Measurements from ENCODE around the gene MAP3K9. TPM values are rescaled to one million over a fixed set of nuclear protein-coding genes. Genes with fewer than 3 reads are reported as not detected.

Gene MAP3K9
- total RNA-seq, 1 experiment from 2014 or later, result 12.1 TPM

DNA sequence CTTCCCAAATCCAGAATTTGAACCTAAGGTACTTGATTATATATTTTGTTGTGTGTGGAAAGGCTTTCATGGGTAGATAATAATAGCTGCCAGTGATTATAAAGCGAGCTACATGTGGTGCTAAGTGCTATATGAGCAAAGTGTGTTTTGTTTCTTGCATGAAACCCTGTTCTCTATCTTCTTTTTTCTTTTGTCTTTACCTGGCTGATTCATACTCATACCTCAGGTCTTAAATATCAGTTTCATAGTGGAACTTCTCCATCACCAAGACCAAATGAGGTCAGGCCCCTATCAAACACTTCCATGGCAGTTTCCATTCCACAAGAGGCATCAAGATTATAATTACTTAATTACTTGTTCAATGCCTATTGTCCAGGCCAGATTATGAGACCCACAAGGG is 6.9 kb downstream of the MAP3K9 start:
- no peaks in the 10 kb centered on the region for H3K27me3 ChIP-seq (ENCODE audit: control insufficient read depth, insufficient read depth, low read length)
- in situ Hi-C loops (cut with HindIII; ENCODE audit: low pct_unique_long_range_greater_than_20kb, low sequenced_read_pairs) (no loop called here), intact Hi-C loops (cut with micrococcal nuclease; ENCODE audit: unreplicated experiment) (no loop called here)
- no peaks in the 10 kb centered on the region for H3K36me3 ChIP-seq (ENCODE audit: control insufficient read depth, insufficient read depth, low read length)
- ATAC-seq (no peak), DNase-seq (ENCODE audit: low read depth, low spot score) (no peak)
- no peak overlapping the region for H3K4me3 ChIP-seq (ENCODE audit: low read depth in 2 of 2, low read length in 2 of 2)
- ChIA-PET POLR2A (no interaction called here), CTCF (no interaction called here)
- BruUV-seq (replicated peaks), result no TSS peak
- no peak overlapping the region for H3K27ac ChIP-seq (ENCODE audit: low read length)
- no peaks in the 10 kb centered on the region for H3K9me3 ChIP-seq (ENCODE audit: control insufficient read depth, insufficient read depth, low read depth, low read length)
- TF ChIP-seq SIN3A (IDR thresholded peaks at IDR 0.05; ENCODE audit: borderline replicate concordance, insufficient read depth, low read depth, low read length), result no peak
- no peak for TF ChIP-seq POLR2AphosphoS5 (IDR thresholded peaks at IDR 0.05; ENCODE audit: low read depth, low read length)
- TF ChIP-seq, protein P1, sequence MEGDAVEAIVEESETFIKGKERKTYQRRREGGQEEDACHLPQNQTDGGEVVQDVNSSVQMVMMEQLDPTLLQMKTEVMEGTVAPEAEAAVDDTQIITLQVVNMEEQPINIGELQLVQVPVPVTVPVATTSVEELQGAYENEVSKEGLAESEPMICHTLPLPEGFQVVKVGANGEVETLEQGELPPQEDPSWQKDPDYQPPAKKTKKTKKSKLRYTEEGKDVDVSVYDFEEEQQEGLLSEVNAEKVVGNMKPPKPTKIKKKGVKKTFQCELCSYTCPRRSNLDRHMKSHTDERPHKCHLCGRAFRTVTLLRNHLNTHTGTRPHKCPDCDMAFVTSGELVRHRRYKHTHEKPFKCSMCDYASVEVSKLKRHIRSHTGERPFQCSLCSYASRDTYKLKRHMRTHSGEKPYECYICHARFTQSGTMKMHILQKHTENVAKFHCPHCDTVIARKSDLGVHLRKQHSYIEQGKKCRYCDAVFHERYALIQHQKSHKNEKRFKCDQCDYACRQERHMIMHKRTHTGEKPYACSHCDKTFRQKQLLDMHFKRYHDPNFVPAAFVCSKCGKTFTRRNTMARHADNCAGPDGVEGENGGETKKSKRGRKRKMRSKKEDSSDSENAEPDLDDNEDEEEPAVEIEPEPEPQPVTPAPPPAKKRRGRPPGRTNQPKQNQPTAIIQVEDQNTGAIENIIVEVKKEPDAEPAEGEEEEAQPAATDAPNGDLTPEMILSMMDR (IDR thresholded peaks at IDR 0.05), result no peak
- no peak for TF ChIP-seq TCF7L2 (IDR thresholded peaks at IDR 0.05; ENCODE audit: low read depth, low read length)
- TF ChIP-seq, protein P2, sequence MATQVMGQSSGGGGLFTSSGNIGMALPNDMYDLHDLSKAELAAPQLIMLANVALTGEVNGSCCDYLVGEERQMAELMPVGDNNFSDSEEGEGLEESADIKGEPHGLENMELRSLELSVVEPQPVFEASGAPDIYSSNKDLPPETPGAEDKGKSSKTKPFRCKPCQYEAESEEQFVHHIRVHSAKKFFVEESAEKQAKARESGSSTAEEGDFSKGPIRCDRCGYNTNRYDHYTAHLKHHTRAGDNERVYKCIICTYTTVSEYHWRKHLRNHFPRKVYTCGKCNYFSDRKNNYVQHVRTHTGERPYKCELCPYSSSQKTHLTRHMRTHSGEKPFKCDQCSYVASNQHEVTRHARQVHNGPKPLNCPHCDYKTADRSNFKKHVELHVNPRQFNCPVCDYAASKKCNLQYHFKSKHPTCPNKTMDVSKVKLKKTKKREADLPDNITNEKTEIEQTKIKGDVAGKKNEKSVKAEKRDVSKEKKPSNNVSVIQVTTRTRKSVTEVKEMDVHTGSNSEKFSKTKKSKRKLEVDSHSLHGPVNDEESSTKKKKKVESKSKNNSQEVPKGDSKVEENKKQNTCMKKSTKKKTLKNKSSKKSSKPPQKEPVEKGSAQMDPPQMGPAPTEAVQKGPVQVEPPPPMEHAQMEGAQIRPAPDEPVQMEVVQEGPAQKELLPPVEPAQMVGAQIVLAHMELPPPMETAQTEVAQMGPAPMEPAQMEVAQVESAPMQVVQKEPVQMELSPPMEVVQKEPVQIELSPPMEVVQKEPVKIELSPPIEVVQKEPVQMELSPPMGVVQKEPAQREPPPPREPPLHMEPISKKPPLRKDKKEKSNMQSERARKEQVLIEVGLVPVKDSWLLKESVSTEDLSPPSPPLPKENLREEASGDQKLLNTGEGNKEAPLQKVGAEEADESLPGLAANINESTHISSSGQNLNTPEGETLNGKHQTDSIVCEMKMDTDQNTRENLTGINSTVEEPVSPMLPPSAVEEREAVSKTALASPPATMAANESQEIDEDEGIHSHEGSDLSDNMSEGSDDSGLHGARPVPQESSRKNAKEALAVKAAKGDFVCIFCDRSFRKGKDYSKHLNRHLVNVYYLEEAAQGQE (IDR thresholded peaks at IDR 0.05; ENCODE audit: insufficient read depth in 1 of 2, low read depth in 2 of 2, low read length in 1 of 2), result no peak
- H3K4me1 ChIP-seq (ENCODE audit: control insufficient read depth, insufficient read depth, low read length), result no peaks in the 10 kb centered on the region

DNA sequence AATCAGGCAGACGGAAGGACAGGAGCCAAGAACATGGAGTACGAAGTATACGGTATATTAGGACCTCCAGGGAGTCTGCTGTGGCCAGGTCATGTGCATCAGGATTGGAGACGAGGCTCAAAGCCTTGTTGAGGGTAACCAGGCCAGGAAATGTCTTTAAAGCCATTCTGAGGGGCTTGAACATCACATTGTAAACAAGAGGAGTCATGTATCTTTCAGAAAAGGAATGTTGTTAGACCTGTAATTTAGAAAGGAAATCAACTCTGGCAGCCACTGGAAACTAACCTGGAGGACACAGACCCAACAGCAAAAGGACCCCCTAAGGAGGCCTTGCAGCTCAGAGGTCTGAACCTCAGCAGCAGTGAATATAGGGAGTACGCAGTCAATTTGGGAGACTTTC is 7.5 kb downstream of the MAP3K9 start:
- H3K27me3 ChIP-seq (ENCODE audit: control insufficient read depth, insufficient read depth, low read length), result no peaks in the 10 kb centered on the region
- no peaks in the 10 kb centered on the region for H3K4me1 ChIP-seq (ENCODE audit: control insufficient read depth, insufficient read depth, low read length)
- no TSS peak for BruUV-seq (replicated peaks)
- ChIA-PET POLR2A (no interaction called here), CTCF (no interaction called here)
- DNase-seq (ENCODE audit: low read depth, low spot score) (no peak), ATAC-seq (no peak)
- H3K27ac ChIP-seq (ENCODE audit: low read length), result no peak overlapping the region
- no peaks in the 10 kb centered on the region for H3K9me3 ChIP-seq (ENCODE audit: control insufficient read depth, insufficient read depth, low read depth, low read length)
- H3K4me3 ChIP-seq (ENCODE audit: low read depth in 2 of 2, low read length in 2 of 2), result no peak overlapping the region
- TF ChIP-seq POLR2AphosphoS5 (IDR thresholded peaks at IDR 0.05; ENCODE audit: low read depth, low read length), result no peak
- TF ChIP-seq, protein P1 (IDR thresholded peaks at IDR 0.05), result no peak
- TF ChIP-seq TCF7L2 (IDR thresholded peaks at IDR 0.05; ENCODE audit: low read depth, low read length), result no peak
- TF ChIP-seq, protein P2 (IDR thresholded peaks at IDR 0.05; ENCODE audit: insufficient read depth in 1 of 2, low read depth in 2 of 2, low read length in 1 of 2), result no peak
- no peak for TF ChIP-seq SIN3A (IDR thresholded peaks at IDR 0.05; ENCODE audit: borderline replicate concordance, insufficient read depth, low read depth, low read length)
- H3K36me3 ChIP-seq (ENCODE audit: control insufficient read depth, insufficient read depth, low read length), result no peaks in the 10 kb centered on the region
- in situ Hi-C loops (cut with HindIII; ENCODE audit: low pct_unique_long_range_greater_than_20kb, low sequenced_read_pairs), result no loop called here
- intact Hi-C loops (cut with micrococcal nuclease; ENCODE audit: unreplicated experiment), result no loop called here

Data from Panc1 (cell line).